Testis (tissue), 2 donors: ENCODE results near the gene FANCE.

Experiments
- CTCF ChIP-seq, 3 experiments: fragments of 450-650 bp in 2 of 3; fragments of 200-600 bp in 1 of 3; sonication (generic) in 1 of 3; IDR thresholded peaks; one replicate each; pipeline ENCODE4 v1.5.1; 2016 to 2019; ENCODE audit warnings: antibody characterized with exemption in 3 of 3, mild to moderate bottlenecking in 2 of 3, moderate library complexity in 1 of 3
- POLR2A ChIP-seq: fragments of 450-650 bp; IDR thresholded peaks from one replicate; pipeline ENCODE4 v1.6.1; 2017; ENCODE audit warnings: antibody characterized with exemption, mild to moderate bottlenecking, moderate library complexity

GRCh38 chr6:35501784-35502183 lies 49.6 kb downstream of the FANCE start:
- TF ChIP-seq CTCF (IDR thresholded peaks at IDR 0.05): no peak
- no peak for TF ChIP-seq POLR2A
